Activated naive CD4-positive, alpha-beta T cell treated with anti-CD3 and anti-CD28 coated beads, Interleukin-2, amount 50 U/mL, for 72 hours (primary cell): ENCODE data around the gene ZNF679. TPM values are rescaled to one million over a fixed set of nuclear protein-coding genes. Genes with fewer than 3 reads are reported as not detected.
A peak's percentile ranks its signal among the peaks of the same experiment; 100 is the strongest.
"Not testable (repeated sequence)": the region's sequence is repeated elsewhere in the genome, so short reads cannot be mapped to it uniquely, and the experiment has no call there.

Experiments used
- ATAC-seq, 2 donors: fragments of 150-1000 bp; cut with Tn5 transposase; 2 replicates each; pipeline ENCODE4 v1.10.0; 2021; ENCODE audit warnings: mild to moderate bottlenecking in 2 of 2, moderate library complexity in 2 of 2
- DNase-seq, 2 donors: peaks; one replicate each; pipeline ENCODE4 v3.0.0; 2021 to 2022; ENCODE audit warnings: low spot score in 2 of 2
- H3K27ac Mint-ChIP-seq, 2 donors: one replicate each; pipeline ENCODE4 v1.8.0; 2022; ENCODE audit warnings: mild to moderate bottlenecking in 2 of 2, mixed read lengths in 2 of 2
- H3K36me3 Mint-ChIP-seq, 2 donors: one replicate each; pipeline ENCODE4 v1.8.0; 2022; ENCODE audit warnings: mixed read lengths in 2 of 2
- H3K9me3 Mint-ChIP-seq, 2 donors: one replicate each; pipeline ENCODE4 v1.8.0; 2022; ENCODE audit warnings: mixed read lengths in 2 of 2
- total RNA-seq, 2 donors: library from RNA; stranded (reverse); gene quantifications; one replicate each; pipeline ENCODE4 v1.2.3, GENCODE V29; 2022

The ZNF679 gene
- not detected for total RNA-seq

DNA sequence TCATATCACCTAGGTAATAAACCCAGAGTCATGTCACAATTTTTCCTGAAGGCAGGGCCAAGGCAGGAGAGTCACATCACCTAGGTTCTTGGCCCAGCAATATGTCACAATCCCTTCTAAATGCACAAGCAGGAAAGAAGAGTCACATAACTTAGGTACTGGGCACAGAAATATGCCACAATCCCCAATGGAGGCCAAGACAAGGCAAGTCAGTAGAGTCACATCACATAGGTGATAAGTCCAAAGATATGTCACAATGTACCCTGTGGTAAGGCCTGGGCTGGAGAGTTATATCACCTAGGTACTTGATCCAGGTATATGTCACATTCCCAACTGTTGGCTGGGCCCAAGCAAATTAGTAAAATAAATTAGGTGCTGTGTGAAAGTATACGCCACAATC is at the start of gene ZNF679:
Gene ZNF679, plus strand, starts transcription at position 301 of the 400 bp plus-strand sequence. CDS start 20,644 bp downstream, outside the sequence.
- DNase-seq, ATAC-seq, H3K27ac Mint-ChIP-seq: not testable (repeated sequence)
- peaks cover 34 to 45% of the 10 kb centered on the region in 2 donors for H3K9me3 Mint-ChIP-seq
- peaks cover 10 to 33% of the 10 kb centered on the region in 2 donors for H3K36me3 Mint-ChIP-seq

GRCh38 chr7:64180989-64181388 is 47.3 kb upstream of the ZNF679 start:
- no peak for DNase-seq
- H3K27ac Mint-ChIP-seq, result no peak overlapping the region
- H3K36me3 Mint-ChIP-seq, result peaks cover 0 to 14% of the 10 kb centered on the region in 2 donors
- peak in 1 of 2 donors; percentile 34 for ATAC-seq
- peaks cover 8 to 15% of the 10 kb centered on the region in 2 donors for H3K9me3 Mint-ChIP-seq

GRCh38 chr7:64181586-64181985 is 46.7 kb upstream of the ZNF679 start:
- Mint-ChIP-seq H3K9me3 (peaks cover 8 to 15% of the 10 kb centered on the region in 2 donors), H3K36me3 (peaks cover 0 to 14% of the 10 kb centered on the region in 2 donors), H3K27ac (no peak overlapping the region)
- DNase-seq (no peak), ATAC-seq (no peak)

DNA sequence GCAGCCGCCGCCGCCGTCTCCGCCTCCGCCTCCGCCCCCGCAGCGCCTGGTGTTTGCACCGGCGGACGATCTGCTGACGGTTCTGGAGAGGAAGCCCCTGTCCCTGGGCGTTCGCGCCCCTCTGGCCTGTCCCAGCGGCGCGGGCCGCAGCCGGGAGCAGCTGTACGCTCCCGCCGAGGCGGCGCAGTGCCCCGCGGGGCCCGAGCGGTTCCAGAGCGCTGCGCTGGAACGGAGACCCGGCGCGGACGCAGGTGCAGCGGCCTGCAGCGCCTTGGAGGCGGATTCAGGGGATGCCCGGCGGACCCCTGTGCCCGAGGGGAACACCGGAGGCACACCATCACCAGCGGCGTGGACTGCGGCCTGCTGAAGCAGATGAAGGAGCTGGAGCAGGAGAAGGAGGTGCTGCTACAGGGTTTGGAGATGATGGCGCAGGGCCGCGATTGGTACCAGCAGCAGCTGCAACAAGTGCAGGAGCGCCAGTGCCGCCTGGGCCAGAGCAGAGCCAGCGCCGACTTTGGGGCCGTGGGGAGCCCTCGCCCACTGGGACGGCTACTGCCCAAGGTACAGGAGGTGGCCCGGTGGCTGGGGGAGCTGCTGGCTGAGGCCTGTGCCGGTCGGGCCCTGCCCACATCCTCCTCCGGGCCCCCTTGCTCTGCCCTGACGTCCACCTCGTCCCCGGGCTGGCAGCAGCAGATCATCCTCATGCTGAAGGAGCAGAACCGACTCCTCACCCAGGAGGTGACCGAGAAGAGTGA is 46.1 kb upstream of the ZNF679 start:
- no peak for DNase-seq
- peaks cover 0 to 14% of the 10 kb centered on the region in 2 donors for H3K36me3 Mint-ChIP-seq
- ATAC-seq, result no peak
- H3K27ac Mint-ChIP-seq, result no peak overlapping the region
- H3K9me3 Mint-ChIP-seq, result peaks cover 11 to 15% of the 10 kb centered on the region in 2 donors

GRCh38 chr7:64183126-64183742 is 45.0 kb upstream of the ZNF679 start:
- peaks cover 14 to 19% of the 10 kb centered on the region in 2 donors for H3K9me3 Mint-ChIP-seq
- H3K27ac Mint-ChIP-seq, result no peak overlapping the region
- peaks cover 0 to 14% of the 10 kb centered on the region in 2 donors for H3K36me3 Mint-ChIP-seq
- DNase-seq (peak in 1 of 2 donors; percentile 55), ATAC-seq (no peak)

DNA sequence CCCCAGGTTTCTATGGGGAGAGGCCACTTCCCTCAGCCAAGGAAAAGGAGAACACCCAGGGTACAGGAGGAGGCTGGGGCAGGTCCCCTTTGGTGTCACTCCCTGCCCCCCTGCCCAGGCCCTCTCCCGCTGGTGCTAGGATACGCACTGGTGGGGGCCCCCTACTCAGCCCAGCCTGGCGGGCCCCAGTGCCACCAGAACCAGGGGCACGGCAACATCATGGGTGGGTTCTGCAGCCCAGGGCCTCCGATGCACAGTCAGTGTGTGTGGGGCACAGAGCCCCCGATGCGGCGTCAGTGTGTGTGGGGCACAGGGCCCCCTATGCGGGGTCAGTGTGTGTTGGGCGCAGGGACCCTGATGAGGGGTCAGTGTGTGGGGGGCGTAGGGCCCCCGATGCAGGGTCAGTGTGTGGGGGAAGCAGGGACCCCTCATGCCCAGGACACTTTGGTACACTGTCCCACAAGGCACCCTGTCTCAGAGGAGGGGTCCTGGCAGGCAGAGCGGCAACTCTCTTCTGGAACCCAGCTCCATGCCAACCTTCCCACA is 44.4 kb upstream of the ZNF679 start:
- H3K36me3 Mint-ChIP-seq, result peaks cover 0 to 14% of the 10 kb centered on the region in 2 donors
- H3K9me3 Mint-ChIP-seq, result peaks cover 15 to 23% of the 10 kb centered on the region in 2 donors
- DNase-seq (no peak), ATAC-seq (no peak)
- H3K27ac Mint-ChIP-seq, result no peak overlapping the region

DNA sequence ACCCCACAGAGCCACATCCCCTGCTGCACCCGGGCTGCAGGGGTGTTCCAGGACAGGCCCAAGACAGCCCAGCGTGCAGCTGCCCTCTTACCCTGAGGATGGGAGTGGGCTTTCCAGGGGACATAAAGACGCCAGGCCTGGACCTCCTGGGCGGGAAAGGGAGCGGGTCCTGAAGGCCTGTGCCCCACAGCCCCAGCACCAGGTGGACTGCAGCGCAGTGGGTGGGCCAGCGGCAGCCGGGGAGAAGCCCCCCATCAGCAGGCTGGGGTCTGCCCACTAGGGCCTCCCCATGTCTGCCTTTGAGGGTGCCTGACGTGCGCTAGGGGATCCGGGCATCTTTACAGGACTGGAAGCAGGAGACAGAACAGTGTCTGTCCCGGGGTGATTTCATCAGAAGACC is 43.9 kb upstream of the ZNF679 start:
- no peak overlapping the region for H3K27ac Mint-ChIP-seq
- peaks cover 20 to 25% of the 10 kb centered on the region in 2 donors for H3K9me3 Mint-ChIP-seq
- ATAC-seq (no peak), DNase-seq (no peak)
- H3K36me3 Mint-ChIP-seq, result peaks cover 0 to 14% of the 10 kb centered on the region in 2 donors

GRCh38 chr7:64187408-64187807 is 40.9 kb upstream of the ZNF679 start:
- Mint-ChIP-seq H3K36me3 (no peaks in the 10 kb centered on the region), H3K9me3 (peaks cover 13 to 14% of the 10 kb centered on the region in 2 donors), H3K27ac (no peak overlapping the region)
- ATAC-seq, result no peak
- DNase-seq, result no peak

GRCh38 chr7:64192148-64192704 is 36.0 kb upstream of the ZNF679 start:
- H3K36me3 Mint-ChIP-seq, result no peaks in the 10 kb centered on the region

GRCh38 chr7:64192775-64193174 is 35.5 kb upstream of the ZNF679 start:
- no peak overlapping the region for H3K27ac Mint-ChIP-seq
- no peaks in the 10 kb centered on the region for H3K36me3 Mint-ChIP-seq
- ATAC-seq (no peak), DNase-seq (no peak)
- peaks cover 9 to 19% of the 10 kb centered on the region in 2 donors for H3K9me3 Mint-ChIP-seq

More at GRCh38 chr7:64192148-64192704, 36.0 kb upstream of the ZNF679 start:
- DNase-seq, result no peak
- no peak overlapping the region for H3K27ac Mint-ChIP-seq
- peaks cover 9 to 19% of the 10 kb centered on the region in 2 donors for H3K9me3 Mint-ChIP-seq
- ATAC-seq, result no peak

DNA sequence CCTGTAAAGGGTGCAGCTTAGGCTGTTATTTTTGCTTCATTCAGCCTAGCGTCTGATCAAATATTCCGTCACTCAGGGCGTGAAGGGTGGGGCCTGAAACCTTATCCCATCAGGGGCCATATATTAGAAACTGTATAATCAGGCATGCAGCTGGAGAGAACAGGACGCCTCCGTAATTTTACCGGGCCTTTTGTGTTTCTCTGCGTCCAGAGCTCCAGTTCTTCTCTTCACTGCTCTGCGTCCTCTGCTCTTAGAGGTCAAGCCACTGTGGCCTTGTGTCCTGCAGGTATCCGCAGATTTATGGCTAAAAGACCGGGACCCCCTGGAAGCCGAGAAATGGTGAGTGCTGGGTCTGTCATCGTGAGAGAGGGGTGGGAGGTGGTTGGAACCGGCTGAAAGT is 21.4 kb upstream of the ZNF679 start, which contains the start of gene ZNF735:
Gene ZNF735, plus strand, starts transcription at position 301 of the 400 bp plus-strand sequence. Its CDS starts 0 bp downstream, at position 301.
- ATAC-seq (no peak), DNase-seq (no peak)
- Mint-ChIP-seq H3K36me3 (peaks cover 16 to 23% of the 10 kb centered on the region in 2 donors), H3K9me3 (peaks cover 4 to 16% of the 10 kb centered on the region in 2 donors), H3K27ac (no peak within 1 kb of the TSS)

GRCh38 chr7:64219710-64220298 is 8.5 kb upstream of the ZNF679 start:
- H3K9me3 Mint-ChIP-seq, result peaks cover 28 to 35% of the 10 kb centered on the region in 2 donors
- H3K36me3 Mint-ChIP-seq, result peaks cover 19 to 23% of the 10 kb centered on the region in 2 donors

DNA sequence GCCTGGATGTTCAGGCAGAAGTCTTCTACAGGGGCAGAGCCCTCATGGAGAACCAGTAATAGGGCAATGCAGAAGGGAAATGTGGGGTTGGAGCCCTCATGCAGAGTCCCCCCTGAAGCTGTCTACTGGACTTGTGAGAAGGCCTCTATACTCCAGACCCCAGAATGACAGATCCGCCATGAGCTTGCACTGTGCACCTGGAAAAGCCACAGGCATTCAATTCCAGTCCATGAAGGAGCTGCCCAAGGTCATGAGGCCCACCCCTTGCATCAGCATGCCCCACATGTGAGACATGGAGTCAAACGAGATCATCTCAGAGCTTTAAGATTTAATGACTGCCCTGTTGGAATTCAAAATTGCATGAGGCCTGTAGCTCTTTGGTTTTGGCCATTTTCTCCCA is 4.9 kb upstream of the ZNF679 start:
- H3K9me3 Mint-ChIP-seq, result peaks cover 42 to 48% of the 10 kb centered on the region in 2 donors
- DNase-seq (no peak), ATAC-seq (no peak)

More at GRCh38 chr7:64219710-64220298, 8.5 kb upstream of the ZNF679 start:
- ATAC-seq, DNase-seq, H3K27ac Mint-ChIP-seq: not testable (repeated sequence)

GRCh38 chr7:64266341-64266919 is 38.2 kb downstream of the ZNF679 start:
- Mint-ChIP-seq H3K27ac (no peak overlapping the region), H3K36me3 (peaks cover 22 to 32% of the 10 kb centered on the region in 2 donors), H3K9me3 (peaks cover 27 to 33% of the 10 kb centered on the region in 2 donors)
- ATAC-seq (no peak), DNase-seq (no peak)

More for the DNA sequence above, 4.9 kb upstream of the ZNF679 start:
- H3K27ac Mint-ChIP-seq, result no peak overlapping the region
- peaks cover 33 to 34% of the 10 kb centered on the region in 2 donors for H3K36me3 Mint-ChIP-seq

GRCh38 chr7:64277630-64278029 is 49.4 kb downstream of the ZNF679 start:
- DNase-seq, result no peak
- no peak overlapping the region for H3K27ac Mint-ChIP-seq
- peaks cover 0 to 5% of the 10 kb centered on the region in 2 donors for H3K36me3 Mint-ChIP-seq
- peaks cover 0 to 4% of the 10 kb centered on the region in 2 donors for H3K9me3 Mint-ChIP-seq
- ATAC-seq, result no peak
